GM19455 (cell line): Measurements from ENCODE around the gene SEC22A.

Source experiments
- ATAC-seq: cut with Tn5 transposase; IDR thresholded peaks from one replicate; pipeline ENCODE4 v1.9.1; 2021; ENCODE audit not compliant: unreplicated experiment

SEC22A gene, protein sequence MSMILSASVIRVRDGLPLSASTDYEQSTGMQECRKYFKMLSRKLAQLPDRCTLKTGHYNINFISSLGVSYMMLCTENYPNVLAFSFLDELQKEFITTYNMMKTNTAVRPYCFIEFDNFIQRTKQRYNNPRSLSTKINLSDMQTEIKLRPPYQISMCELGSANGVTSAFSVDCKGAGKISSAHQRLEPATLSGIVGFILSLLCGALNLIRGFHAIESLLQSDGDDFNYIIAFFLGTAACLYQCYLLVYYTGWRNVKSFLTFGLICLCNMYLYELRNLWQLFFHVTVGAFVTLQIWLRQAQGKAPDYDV

DNA sequence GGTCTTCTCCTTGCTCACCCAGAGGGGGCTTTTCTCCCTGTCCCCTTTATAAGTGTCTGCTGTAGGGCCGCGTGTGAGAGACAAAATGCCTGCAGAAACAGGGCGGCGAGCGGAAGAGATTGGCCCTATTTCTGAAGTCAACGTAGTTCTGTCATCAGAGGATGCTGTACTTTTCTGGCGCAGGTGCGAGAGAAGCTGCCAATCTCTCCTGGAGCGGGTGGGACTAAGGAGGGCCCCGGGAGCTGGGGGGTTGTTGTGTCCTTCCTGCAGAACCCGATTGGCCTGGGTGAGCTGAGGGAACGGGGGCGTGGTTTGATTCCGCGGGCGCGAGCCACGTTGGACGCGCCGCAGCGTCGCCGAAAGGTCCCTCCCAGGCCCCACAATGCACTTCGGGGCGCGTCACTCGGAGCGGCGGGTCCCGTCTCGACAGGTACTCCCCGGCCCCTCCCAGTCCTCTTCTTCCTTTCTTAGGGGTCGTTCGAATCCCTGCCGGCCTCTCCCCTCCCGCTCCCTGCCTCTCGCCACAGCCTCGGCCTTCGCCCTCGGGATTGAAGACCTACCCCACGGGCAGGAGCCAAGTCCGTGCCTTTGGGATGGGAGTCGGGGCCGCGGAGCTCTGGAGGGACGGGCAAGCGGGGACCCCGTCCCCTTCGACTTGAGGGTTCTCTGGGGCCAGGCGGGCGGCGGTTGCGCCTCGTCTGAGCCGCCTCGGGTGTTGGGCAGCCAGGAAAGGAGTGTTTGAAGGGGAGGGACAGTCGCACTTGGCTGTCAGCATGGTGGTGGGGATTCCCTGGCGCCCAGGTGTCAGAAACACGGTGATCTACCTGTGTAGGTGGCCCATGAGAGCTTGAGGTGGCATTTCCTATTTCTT is at the start of gene SEC22A:
Gene SEC22A (plus strand): TSS at position 387 of the 871 bp plus-strand sequence. CDS start 7,275 bp downstream, outside the sequence.
- ATAC-seq, result peak; percentile 99

DNA sequence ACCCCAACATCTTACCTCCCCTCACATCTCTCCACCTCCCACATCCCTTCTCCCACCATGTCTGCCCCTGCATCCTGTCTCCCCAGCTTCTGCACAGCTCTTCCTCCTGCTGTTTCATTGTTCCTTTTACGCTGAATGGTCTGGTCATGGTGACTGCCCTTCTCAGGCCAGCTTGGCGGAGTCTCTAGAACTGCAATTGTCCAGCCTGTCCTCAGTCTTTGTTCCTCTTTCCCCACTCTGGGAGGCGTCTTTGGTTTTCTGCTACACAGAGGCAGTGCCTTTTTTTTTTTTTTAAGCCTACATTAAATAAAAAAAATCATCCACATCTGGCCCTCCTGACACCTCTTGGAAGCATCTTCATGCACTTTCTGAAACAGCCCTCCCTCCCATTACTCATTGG is 49.1 kb upstream of the SEC22A start:
- ATAC-seq, result no peak

DNA sequence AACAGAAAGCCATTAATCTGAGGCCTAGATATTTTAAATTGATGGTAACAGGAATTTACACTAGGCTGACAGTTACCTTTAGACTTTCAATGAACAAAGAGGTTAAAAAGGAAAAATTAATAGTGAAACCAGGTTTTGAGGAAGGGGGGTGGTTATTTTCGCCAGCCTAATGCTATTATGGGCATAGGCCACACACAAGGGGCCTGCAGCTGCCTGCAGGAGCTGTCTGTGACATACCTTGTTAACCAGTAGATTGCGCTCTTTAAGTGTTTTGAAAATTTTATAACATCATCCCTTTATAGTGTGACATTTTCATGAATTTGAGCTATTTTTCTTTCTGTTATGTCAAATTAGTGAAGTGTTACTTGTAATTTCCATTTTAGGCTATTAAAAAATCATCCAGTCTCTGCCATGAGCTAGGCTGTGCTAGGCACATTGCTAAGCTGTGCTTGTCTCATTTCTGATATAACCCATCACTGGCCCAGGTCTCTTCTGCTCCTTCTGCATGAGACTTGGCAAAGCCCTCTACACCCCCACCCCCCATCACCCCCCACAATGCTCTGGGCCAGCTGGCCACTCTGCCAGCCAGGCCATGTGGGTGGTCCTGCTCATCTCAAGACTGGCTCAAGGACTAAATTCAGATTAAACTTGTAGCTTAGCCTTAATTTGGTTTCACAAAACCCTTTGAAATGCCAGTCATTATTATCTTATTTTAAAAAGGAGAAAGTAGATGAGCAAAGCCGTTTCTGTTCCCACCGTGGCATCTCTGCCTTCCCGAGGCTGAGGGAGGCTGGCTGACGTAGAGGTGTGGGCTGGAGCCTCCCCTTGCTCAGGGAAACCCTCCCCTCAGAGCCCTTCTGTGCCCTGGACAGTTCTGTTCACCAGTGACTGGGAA is 48.4 kb upstream of the SEC22A start:
- ATAC-seq, result no peak

DNA sequence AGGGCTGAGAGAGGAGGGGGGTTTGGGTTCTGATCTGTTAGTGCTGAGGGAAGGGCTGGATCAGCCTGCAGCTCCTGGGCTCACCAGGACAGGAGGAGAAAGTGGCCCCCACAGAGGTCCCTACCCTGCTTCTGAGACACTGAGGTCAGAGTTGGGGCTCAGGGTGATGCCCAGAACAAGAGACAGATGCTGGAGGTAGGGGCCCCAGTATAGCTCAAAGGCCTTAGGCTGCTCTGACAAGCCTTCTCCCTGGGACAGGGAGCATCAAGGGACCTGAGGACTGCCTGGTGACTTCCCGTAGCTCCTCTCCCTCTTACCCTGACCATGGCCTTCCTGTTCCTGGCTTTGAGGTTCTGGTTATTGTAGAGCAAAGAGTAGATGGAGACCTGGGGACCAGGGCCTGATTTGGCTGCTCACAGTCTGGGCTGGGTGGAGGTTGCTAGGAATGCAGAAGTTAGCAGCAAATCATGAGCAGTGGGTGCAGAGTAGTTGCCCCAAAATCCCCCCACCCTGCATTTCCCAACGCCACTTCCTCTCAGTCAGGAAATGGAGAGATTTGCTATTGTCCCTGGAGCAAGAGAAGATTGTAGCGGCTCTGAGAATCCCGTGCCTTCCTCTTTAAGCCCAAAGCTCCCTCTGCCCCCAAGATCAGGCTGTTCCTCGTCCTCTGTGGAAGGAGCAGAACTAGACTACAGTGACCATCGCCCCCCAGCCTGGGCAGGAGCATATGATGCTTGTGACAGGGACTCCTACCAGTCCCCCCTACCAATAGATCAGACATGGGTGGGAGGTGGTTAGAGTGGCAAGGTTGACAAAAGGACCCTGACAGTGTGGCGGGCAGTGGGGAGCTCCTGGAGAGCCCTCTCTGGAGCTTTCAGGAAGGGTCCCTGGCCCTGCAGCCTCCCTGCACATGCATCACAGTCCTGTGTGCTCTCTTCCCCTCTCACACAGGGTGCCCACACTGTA is 47.4 kb upstream of the SEC22A start:
- no peak for ATAC-seq

DNA sequence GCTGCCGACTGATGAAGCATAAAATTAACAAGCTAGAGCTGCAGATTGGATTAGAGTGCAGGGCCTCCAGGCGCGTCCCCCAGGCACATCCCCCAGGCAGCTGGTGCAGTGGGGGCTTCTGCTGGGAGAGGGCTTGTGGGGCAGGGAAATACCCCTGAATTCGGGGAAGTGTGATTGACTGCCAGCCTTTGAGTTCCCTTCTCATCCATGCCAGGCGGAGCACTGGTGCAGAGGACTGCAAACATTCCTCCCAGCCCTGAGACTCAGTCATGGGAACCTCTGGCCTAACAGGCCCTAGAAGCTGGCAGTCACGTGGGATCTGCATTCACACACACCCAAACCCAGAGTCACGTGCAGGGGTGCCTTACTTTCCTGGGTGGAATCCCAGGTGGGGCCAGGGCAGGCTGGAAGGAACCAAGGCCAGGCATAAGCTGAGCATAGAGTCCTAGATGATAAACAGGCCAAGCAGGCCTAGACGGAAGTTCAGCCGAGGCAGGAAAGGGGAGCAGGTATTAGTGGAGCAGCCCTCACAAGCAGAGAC is 46.2 kb upstream of the SEC22A start:
- no peak for ATAC-seq

DNA sequence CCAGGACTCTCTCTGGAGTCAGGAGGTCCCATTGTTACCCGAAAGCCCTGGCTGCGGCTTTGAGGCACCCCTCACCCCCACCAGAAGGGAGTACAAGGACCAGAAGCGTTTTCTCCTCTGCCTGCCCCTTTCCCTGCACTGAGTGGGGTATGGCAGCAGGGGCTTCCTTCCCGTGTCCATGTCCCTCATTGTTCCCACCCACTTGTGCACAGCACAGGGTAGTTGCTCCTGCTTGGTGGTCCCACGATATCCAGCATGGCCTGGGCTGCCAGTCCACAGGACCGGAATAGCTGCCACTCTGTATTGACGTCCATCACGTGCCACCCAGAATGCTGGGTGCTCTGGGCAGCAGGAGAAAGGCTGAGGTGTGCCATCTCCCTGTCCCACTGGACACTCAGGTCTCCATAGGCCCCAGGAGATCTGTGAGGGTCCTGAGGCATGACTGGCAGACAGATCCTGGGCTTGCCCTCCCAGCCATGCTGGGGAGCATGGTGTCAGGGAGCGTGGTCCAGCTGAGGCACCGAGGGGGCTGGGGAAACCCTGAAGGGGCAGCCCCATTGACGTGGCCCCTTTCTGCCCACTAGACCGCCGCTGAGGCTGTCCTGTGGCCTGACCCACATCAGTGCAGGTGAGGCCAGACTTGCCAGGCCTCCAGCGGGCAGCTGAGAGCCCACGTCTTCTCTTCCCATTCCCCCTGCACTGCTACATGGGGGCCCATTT is 45.3 kb upstream of the SEC22A start:
- no peak for ATAC-seq

DNA sequence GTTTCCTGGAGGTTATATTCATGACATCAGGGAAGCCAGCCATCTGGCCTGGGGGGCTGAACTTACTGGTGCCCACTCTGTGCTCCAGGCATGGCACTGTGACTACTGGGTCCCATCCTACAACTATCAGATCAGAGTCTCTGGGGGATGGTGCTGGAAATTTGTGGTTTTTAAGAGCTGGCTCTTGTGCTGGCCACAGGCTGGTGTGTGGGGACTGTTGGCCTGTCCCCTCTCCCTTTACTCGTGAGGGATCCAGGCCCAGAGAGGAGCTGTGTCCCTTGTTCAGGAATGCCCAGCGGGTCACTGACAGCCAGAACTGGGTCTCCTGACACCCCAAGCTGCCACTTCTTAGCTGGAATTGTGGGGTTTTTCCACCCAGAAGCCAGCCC is 44.5 kb upstream of the SEC22A start:
- no peak for ATAC-seq

DNA sequence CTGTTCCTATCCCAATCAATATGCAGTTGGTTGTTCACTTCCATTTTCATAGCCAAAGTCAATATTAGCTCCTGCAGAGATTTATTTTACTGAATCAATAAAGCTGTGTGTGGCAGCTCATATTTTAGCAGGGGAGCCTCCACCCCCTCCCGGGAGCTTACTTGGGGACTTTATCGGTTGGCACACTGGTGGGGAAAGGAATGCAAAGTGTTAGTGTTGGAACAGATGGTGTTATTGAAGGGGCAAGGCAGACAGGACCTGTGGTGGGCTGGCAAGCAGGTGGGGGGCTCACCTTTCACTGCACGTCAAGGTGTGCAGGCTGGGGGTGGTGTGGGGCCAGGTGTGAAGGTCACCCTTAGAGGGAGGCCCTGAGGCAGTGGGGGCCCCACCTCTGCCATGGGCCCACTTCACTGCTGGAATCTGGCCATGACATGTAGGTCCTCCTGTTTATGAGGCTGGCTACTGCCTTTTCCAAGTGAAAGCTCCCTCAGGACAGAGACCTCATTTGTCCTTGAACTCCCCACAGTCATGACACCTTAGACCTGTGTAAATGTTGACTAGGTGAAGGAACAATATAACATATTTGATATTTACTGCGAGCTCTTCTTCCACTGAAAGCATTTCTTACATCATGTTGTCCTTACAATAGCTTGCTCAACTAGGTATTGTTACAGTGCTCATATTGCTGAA is 44.0 kb upstream of the SEC22A start:
- ATAC-seq, result no peak

DNA sequence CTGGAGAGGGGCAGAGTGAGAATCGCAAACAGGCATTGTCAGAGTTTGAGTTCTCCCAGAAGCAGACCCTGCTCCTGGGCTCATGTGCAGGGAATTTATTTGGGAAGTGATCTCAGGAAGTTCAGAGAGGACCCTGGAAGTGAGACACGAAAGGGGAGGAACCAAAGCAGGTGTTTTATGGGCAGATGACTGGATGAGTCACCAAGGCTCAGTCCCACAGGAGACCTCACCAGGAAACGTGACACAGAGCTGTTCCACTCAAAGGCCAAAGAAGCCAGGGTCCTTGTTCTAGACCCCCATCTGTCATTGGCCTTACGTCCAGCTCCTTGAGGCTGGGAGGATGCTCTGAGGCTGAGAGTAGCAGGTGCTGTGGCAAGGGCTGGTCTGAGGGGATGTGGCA is 43.4 kb upstream of the SEC22A start:
- ATAC-seq, result no peak

DNA sequence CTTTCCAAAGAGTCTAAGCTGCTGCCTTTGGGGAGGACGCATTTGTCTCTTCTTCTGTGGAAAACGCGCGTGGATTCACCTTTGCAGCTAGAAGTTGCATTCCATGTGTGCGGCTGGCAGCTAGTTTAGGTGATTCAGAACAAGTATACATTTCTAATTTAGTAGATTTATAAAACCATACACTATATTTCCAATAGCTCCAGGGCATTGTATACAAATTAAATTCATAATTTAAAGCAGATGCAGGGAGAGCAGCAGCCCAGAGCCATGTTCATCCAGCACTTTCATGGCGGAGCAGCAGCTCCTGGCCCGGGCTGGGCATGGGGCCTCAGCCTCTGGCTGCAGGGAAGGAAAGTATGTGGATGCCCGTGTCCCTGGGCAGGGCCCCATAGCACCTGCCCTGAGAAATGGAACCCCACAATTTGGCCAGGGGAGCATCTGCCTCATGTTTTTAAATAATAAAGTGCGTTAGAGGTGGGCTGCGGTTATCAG is 42.8 kb upstream of the SEC22A start:
- ATAC-seq, result no peak

DNA sequence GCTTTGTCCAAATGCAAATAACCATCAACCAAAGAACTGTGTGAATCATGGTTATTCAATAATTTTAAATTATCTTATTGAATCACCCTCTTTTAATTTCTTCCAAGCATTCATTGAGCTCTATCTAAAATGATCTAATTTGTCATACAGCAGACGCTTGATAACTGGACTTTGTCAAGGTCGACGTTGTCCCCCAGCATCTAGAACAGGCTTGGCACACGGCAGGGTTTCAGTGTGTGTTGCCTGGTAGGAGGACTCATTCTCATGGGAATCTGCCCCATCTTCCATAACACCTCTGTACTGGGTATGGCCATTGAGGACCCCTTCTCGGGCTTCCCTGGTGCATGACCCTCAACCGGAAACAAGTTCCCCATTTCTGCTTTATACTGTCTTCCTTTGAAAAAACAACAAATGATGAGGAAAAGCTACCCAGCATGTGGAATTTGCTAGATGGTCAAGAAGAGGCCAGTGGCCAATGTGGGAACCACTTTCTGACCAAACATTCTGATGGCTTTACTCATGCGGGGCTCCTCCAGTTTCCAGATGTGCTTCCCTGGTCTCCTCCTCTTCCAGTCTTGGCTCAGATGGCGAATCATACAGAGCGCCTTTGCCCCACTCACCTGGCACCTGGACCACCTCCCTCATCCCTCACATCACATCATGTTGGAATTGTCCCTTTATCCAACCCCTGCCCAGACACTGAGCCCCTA is 41.7 kb upstream of the SEC22A start:
- ATAC-seq, result no peak

DNA sequence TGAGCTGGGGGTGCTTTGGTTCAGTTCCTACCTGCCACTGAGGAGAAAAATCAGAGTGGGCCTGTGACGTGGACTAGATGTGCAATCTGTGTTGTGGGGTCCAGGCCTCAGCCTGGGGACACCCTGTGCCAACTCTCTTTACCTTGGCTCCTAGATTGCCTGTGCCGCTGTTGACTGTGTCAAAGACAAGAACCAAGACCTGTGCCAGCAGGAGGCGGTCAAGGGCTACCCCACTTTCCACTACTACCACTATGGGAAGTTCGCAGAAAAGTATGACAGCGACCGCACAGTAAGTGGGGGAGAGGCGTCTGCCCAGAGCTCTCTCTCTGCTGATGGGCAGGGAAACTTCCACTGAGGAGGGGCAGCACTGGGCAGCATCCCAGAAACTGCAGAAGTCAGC is 40.6 kb upstream of the SEC22A start:
- ATAC-seq, result no peak

DNA sequence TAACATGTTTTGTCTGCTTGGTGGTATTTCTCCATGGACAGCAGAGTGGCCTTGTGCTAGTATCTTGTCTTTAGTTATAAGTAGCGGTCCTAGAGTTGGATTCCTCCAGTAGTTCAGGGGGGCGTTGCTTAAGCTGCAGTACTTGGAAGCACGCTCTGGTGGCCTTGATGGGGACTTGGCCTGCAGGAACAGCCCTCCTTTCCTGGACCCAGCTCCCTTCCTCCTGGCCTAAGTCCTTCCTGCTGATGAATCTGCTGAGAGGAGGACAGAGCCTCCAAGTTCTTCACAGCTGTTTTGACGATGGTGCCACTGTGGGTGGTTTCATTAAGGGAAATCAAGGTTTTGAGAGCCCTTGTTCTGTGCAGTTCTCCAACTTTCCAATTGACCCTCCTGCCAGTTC is 38.6 kb upstream of the SEC22A start:
- no peak for ATAC-seq

DNA sequence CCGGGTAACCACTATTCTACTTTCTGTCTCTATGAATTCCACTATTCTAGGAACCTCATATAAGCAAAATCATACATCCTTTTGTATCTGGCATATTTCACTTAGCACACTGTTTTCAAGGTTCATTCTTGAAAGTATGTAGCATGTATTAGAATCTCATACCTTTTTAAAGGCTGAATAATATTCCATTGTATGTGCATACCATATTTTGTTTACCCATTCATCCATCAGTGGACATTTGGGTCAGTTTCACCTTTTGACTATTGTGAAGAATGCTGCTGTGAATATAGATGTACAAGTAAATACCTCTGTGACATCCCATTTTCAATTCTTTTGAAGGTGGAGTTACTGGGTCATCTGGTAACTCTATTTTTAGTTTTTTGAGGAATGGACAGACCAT is 36.6 kb upstream of the SEC22A start:
- ATAC-seq, result no peak

DNA sequence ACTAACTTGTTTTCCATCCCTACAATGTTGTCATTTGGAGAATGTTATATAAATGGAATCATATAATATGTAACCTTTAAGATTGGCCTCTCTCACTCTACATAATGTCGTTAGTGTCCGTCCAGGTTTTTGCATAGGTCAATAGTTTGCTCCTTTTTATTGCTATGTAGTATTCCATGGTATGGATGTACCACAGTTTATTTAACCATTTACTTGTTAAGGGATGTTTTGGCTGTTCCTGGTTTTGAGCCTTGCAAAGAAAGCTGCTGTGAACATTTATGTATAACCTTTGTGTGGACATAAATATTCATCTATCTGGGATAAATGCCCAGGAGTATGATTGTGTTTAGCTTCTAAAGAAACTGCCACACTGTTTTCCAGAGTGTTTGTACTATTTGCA is 34.1 kb upstream of the SEC22A start:
- no peak for ATAC-seq

DNA sequence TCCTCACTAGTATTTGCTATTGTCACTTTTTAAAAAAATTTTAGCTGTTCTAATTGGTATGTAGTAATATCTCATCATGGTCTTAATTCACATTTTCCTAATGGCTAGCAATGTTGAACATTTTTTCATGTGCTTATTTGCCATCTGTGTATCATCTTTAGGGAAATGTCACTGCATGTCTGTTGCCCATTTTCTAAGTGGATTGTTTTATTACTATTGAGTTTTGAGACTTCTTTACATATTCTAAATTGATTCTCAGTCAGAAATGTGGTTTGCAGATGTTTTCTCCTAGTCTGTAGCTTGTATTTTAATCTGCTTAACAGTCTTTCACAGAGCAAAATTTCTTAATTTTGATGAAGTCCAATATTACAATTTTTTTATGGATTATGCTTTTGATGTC is 33.6 kb upstream of the SEC22A start:
- ATAC-seq, result no peak

DNA sequence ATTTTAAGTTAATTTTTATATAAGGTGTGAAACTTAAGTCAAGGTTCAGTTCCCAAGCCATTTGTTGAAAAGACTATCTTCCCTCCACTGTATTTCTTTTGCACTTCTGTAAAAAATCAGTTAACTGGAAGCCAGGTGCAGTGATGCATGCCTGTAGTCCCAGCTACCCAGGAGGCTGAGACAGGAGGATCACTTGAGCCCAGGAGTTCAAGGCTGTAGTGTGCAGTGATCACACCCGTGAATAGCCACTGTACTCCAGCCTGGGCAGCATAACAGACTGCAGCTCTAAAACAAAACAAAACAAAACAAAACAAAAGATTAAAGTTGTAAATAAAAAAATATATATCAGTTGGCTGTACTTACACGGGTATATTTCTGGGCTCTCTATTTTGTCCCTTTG is 33.1 kb upstream of the SEC22A start:
- ATAC-seq, result no peak

DNA sequence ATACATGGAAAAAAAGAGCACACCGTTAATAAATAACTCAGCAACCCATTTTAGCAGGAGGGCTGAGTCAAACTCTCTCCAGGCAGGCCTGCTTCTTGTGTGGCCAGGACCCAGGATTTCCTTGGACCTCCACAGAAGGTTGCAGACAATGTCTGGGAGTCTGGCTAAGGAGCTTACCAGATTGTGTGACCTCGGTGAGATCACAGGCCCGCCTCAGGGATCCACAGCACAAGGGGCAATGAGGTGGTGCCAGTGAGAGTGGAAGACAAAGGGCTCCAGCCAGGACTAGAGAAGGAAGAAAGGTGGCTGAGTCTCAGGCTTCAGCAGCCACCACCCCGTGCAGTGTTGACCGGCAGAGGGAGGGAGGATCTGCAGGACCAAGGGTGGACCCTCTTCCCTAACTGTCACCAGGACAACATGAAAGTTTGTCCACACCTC is 32.2 kb upstream of the SEC22A start:
- no peak for ATAC-seq
